B cell (primary cell): ENCODE data around the gene CFAP210. TPM values are rescaled to one million over a fixed set of nuclear protein-coding genes. Genes with fewer than 3 reads are reported as not detected.
A peak's percentile ranks its signal among the peaks of the same experiment; 100 is the strongest.

Experiments used
- ATAC-seq: fragments of 200-7000 bp; cut with Tn5 transposase; one replicate; pipeline ENCODE4 v1.10.0; 2021; ENCODE audit warnings: low read depth, mild to moderate bottlenecking, moderate number of reproducible peaks, moderate library complexity
- CTCF ChIA-PET: fragments of 350-600 bp; sonication (Branson Sonifier 250); formaldehyde crosslinking; loops from one replicate; lab custom pipeline; 2021; ENCODE audit warnings: antibody characterized with exemption, inconsistent platforms; lab: Charles Lee
- POLR2A ChIA-PET: fragments of 350-600 bp; sonication (Branson Sonifier 250); formaldehyde crosslinking; loops from one replicate; lab custom pipeline; 2021; ENCODE audit warnings: antibody characterized with exemption; lab: Charles Lee
- DNase-seq: peaks from one replicate; pipeline ENCODE4 v3.0.0; 2013
- H2AFZ ChIP-seq: 2 replicates; pipeline ENCODE4 v1.6.1; 2012; ENCODE audit warnings: mild to moderate bottlenecking, low read depth, low read length; ENCODE audit not compliant: insufficient read depth, poor library complexity, severe bottlenecking
- H3K27ac ChIP-seq, 2 donors: 1 replicate in 1 of 2; 2 replicates in 1 of 2; pipeline ENCODE4 v1.5.1; 2012 to 2013; ENCODE audit warnings: low read length in 2 of 2, mild to moderate bottlenecking in 2 of 2, moderate library complexity in 1 of 2
- H3K27me3 ChIP-seq, 4 experiments: fragments of 200-600 bp in 1 of 4; sonication (generic) in 1 of 4; replicated peaks in 1 of 4; 1 replicate in 2 of 4; 2 replicates in 2 of 4; pipeline versions ENCODE4 v1.6.1 to v1.7.0; 2013 to 2016; ENCODE audit warnings: low read length in 3 of 4, mild to moderate bottlenecking in 2 of 4, mixed read lengths in 1 of 4, moderate library complexity in 1 of 4; ENCODE audit not compliant: insufficient read depth in 4 of 4, control insufficient read depth in 3 of 4; ENCODE audit errors: control extremely low read depth in 1 of 4
- H3K36me3 ChIP-seq, 2 experiments: replicated peaks in 1 of 2; 1 replicate in 1 of 2; 2 replicates in 1 of 2; pipeline versions ENCODE4 v1.6.1 to v1.7.1; 2013; ENCODE audit warnings: low read length in 1 of 2; ENCODE audit not compliant: insufficient read depth in 2 of 2, control insufficient read depth in 1 of 2; ENCODE audit errors: control extremely low read depth in 1 of 2, extremely low read depth in 1 of 2
- H3K4me1 ChIP-seq, 2 donors: fragments of 200-600 bp in 1 of 2; sonication (generic) in 1 of 2; 1 replicate in 1 of 2; 2 replicates in 1 of 2; pipeline versions ENCODE4 v1.5.1 to v1.6.1; 2013 to 2017; ENCODE audit warnings: low read length in 2 of 2; ENCODE audit not compliant: control insufficient read depth in 2 of 2, insufficient read depth in 2 of 2
- H3K4me2 ChIP-seq: replicated peaks from 2 replicates; pipeline ENCODE3; 2012; ENCODE audit warnings: mild to moderate bottlenecking, low read depth, low read length; ENCODE audit not compliant: poor library complexity, severe bottlenecking
- H3K4me3 ChIP-seq, 5 experiments: fragments of 200-600 bp in 1 of 5; sonication (generic) in 1 of 5; 1 replicate in 3 of 5; 2 replicates in 2 of 5; pipeline versions ENCODE4 v1.5.1 to v1.7.0; 2011 to 2016; ENCODE audit warnings: low read length in 4 of 5, mild to moderate bottlenecking in 4 of 5, low read depth in 2 of 5, control low read depth in 1 of 5, moderate library complexity in 1 of 5; ENCODE audit not compliant: insufficient read depth in 1 of 5; ENCODE audit errors: control extremely low read depth in 1 of 5, extremely low read depth in 1 of 5
- H3K79me2 ChIP-seq: fragments of 200-600 bp; sonication (generic); one replicate; pipeline ENCODE4 v1.6.0; 2016; ENCODE audit warnings: low read length; ENCODE audit not compliant: control insufficient read depth, insufficient read depth
- H3K9ac ChIP-seq: fragments of 200-600 bp; sonication (generic); 2 replicates; pipeline ENCODE4 v1.6.1; 2017; ENCODE audit warnings: mild to moderate bottlenecking, low read length, moderate library complexity
- H3K9me3 ChIP-seq, 3 donors: one replicate each; pipeline versions ENCODE4 v1.6.1 to v1.7.1; 2013; ENCODE audit warnings: low read length in 2 of 3; ENCODE audit not compliant: control insufficient read depth in 2 of 3, insufficient read depth in 1 of 3; ENCODE audit errors: control extremely low read depth in 1 of 3
- H4K20me1 ChIP-seq: 2 replicates; pipeline ENCODE4 v1.6.0; 2012; ENCODE audit warnings: mild to moderate bottlenecking, low read length; ENCODE audit not compliant: insufficient read depth, control insufficient read depth, poor library complexity, severe bottlenecking
- H3K27ac Mint-ChIP-seq: one replicate; pipeline ENCODE4 v1.8.0; 2021; ENCODE audit warnings: mixed read lengths
- H3K27me3 Mint-ChIP-seq: one replicate; pipeline ENCODE4 v1.8.0; 2021; ENCODE audit warnings: mixed read lengths
- H3K4me1 Mint-ChIP-seq: one replicate; pipeline ENCODE4 v1.8.0; 2021; ENCODE audit warnings: mixed read lengths
- H3K4me3 Mint-ChIP-seq: one replicate; pipeline ENCODE4 v1.8.0; 2021; ENCODE audit warnings: mixed read lengths
- H3K9me3 Mint-ChIP-seq: one replicate; pipeline ENCODE4 v1.8.0; 2022; ENCODE audit warnings: mixed read lengths; ENCODE audit not compliant: insufficient read depth
- EZH2 ChIP-seq: IDR thresholded peaks from 2 replicates; pipeline ENCODE4 v1.6.1; 2012; ENCODE audit warnings: borderline replicate concordance, low read depth, mild to moderate bottlenecking, moderate library complexity, low read length; ENCODE audit not compliant: insufficient read depth, poor library complexity, severe bottlenecking
- WGBS: methylation state at CpG from one replicate; pipeline ENCODE4 v1.1.5; 2013; ENCODE audit warnings: missing lambda C conversion rate; ENCODE audit not compliant: insufficient coverage; 5-methylcytosine and 5-hydroxymethylcytosine counted together
- intact Hi-C: fragments of 100-400 bp; cut with micrococcal nuclease; formaldehyde crosslinking; loops from one replicate; pipeline ENCODE4 v1.10.0; 2022
- polyA plus RNA-seq: library from polyadenylated mRNA; depleted of rRNA; stranded (reverse); fragments of >200 nt; gene quantifications from 2 replicates; pipeline ENCODE4 v1.2.3, GENCODE V29; 2012
- total RNA-seq, 2 donors: library from RNA; stranded (reverse); fragments of 120-200 nt in 1 of 2; gene quantifications; 1 replicate in 1 of 2; 2 replicates in 1 of 2; pipeline versions ENCODE4 v1.2.3 to v1.2.4, GENCODE V29; 2013 to 2022
- TF ChIP-seq, protein P1 (sequence below): fragments of 200-600 bp; IDR thresholded peaks from one replicate; pipeline ENCODE4 v1.8.0; 2022; ENCODE audit warnings: antibody characterized with exemption, mild to moderate bottlenecking

CFAP210 gene
- total and polyA plus RNA-seq, 2 donors (not counting 1 experiment from before 2014, with no cell fraction given), result not detected

DNA sequence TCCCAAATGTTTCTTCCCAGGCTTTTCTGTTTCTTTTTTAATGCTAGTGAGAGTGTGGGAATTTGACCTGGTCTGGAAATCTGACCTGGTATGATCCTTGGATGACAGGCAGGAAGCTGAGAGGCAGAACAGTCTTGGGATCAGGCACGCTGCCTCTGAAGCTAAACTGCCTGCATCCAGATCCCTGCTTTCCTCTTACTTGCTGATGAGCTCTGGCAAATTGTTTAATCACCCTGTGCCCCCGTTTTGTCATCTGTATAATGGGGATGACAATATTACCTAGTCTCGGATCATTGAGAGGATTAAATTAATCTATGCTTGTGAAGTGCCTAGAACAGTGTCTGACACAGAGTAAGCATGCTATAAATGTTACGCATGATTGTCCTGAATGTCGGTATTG lies 42.7 kb upstream of the CFAP210 start:
- Histone ChIP-seq H3K27me3 (peaks cover 0 to 16% (median 11%) of the 10 kb centered on the region in 4 experiments), H2AFZ (no peak overlapping the region), H3K27ac (no peak overlapping the region), H3K4me3 (no peak overlapping the region), H3K4me1 (peaks cover 14 to 15% of the 10 kb centered on the region in 2 donors), H3K36me3 (no peaks in the 10 kb centered on the region), H3K79me2 (no peaks in the 10 kb centered on the region), H3K9me3 (no peaks in the 10 kb centered on the region), H3K9ac (no peak overlapping the region), H4K20me1 (no peaks in the 10 kb centered on the region), H3K4me2 (no peak overlapping the region)
- WGBS, result 94% methylated on average over 4 of the region's 5 CpGs
- POLR2A ChIA-PET, result no interaction called here
- peaks cover 13% of the 10 kb centered on the region for H3K27me3 Mint-ChIP-seq
- DNase-seq, result no peak
- ATAC-seq, result no peak
- H3K4me1 Mint-ChIP-seq, result peaks cover 20% of the 10 kb centered on the region
- intact Hi-C loops, result no loop called here
- H3K27ac Mint-ChIP-seq, result no peak overlapping the region
- no peak for TF ChIP-seq EZH2
- TF ChIP-seq, protein P1, sequence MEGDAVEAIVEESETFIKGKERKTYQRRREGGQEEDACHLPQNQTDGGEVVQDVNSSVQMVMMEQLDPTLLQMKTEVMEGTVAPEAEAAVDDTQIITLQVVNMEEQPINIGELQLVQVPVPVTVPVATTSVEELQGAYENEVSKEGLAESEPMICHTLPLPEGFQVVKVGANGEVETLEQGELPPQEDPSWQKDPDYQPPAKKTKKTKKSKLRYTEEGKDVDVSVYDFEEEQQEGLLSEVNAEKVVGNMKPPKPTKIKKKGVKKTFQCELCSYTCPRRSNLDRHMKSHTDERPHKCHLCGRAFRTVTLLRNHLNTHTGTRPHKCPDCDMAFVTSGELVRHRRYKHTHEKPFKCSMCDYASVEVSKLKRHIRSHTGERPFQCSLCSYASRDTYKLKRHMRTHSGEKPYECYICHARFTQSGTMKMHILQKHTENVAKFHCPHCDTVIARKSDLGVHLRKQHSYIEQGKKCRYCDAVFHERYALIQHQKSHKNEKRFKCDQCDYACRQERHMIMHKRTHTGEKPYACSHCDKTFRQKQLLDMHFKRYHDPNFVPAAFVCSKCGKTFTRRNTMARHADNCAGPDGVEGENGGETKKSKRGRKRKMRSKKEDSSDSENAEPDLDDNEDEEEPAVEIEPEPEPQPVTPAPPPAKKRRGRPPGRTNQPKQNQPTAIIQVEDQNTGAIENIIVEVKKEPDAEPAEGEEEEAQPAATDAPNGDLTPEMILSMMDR, result no peak
- H3K9me3 Mint-ChIP-seq, result no peaks in the 10 kb centered on the region
- no peak overlapping the region for H3K4me3 Mint-ChIP-seq
- CTCF ChIA-PET, result no interaction called here

DNA sequence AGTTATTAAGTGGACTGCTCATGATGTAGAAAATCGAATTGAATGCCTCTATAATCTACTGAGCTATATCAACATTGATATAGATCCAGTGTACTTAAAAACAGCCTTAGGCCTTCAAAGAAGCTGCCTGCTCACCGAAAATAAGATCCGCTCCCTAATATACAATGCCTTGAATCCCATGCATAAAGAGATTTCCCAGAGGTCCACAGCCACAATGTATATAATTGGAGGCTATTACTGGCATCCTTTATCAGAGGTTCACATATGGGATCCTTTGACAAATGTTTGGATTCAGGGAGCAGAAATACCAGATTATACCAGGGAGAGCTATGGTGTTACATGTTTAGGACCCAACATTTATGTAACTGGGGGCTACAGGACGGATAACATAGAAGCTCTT lies 41.4 kb upstream of the CFAP210 start:
- H3K27me3 ChIP-seq, result peaks cover 0 to 16% (median 11%) of the 10 kb centered on the region in 4 experiments
- no peaks in the 10 kb centered on the region for H3K9me3 ChIP-seq
- WGBS, result 100% methylated on average over 1 of the region's 4 CpGs
- CTCF ChIA-PET, result no interaction called here
- H3K27ac ChIP-seq, result no peak overlapping the region
- Mint-ChIP-seq H3K4me3 (peak overlapping the region; percentile 69), H3K4me1 (peaks cover 20% of the 10 kb centered on the region), H3K9me3 (no peaks in the 10 kb centered on the region), H3K27me3 (peaks cover 13% of the 10 kb centered on the region), H3K27ac (no peak overlapping the region)
- no peaks in the 10 kb centered on the region for H3K79me2 ChIP-seq
- POLR2A ChIA-PET, result no interaction called here
- no peak overlapping the region for H3K9ac ChIP-seq
- no peak overlapping the region for H3K4me2 ChIP-seq
- ATAC-seq (no peak), DNase-seq (no peak)
- no peak overlapping the region for H3K4me3 ChIP-seq
- H3K36me3 ChIP-seq, result no peaks in the 10 kb centered on the region
- H4K20me1 ChIP-seq, result no peaks in the 10 kb centered on the region
- H2AFZ ChIP-seq, result no peak overlapping the region
- intact Hi-C loops, result no loop called here
- no peak for TF ChIP-seq EZH2
- TF ChIP-seq, protein P1, result no peak
- H3K4me1 ChIP-seq, result peaks cover 14 to 15% of the 10 kb centered on the region in 2 donors
